Measurements from ENCODE around the gene LIPA.

The LIPA gene

DNA sequence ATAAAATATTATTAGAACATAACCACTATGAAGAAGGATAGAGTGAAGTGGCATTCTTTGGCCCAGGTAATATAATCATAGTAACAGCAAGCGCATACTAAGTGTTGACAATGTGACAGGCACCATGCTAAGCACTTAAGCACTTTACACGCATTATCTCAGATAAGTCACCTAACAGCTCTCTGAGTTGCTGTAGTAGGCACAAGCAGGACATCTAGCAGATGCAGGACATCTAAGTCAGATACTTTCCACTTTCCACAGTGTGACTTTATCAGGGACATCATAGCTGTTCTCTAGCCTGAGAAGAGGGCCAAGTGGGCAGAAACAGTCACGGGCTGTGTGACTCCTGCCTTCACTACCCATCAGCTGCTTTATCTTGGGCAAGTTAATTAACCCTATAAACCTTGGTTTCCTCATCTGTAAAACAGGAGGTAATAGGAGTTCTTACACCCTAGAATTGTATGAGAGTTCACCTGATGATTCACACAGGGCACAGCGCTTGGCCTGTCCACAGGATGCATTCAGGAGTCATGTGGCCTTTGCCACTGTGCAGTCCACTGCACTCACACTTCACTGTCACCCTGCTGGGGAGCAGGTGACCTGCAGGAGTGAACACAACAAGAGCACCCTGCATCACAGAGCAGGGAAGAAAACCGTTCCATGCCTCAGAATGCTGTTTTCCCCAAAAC is 12.5 kb downstream of the LIPA start:
- no peak for DNase-seq (ENCODE audit: low read depth)

DNA sequence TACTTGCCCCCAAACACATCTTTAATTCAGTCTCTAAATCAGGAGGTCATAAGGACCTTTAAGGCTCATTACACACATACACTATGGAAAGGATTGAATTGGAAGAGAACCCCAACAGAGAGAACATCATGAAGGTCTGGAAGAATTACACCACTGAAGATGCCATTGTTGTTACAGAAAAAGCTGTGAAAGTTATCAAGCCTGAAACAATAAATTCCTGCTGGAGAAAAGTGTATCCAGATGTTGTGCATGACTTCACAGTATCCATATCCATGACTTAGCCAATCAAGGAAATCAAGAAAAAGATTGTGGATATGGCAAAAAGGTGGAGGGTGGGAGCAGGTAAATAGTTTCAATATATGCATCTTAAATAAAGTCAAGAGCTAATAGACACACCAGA is 13.7 kb downstream of the LIPA start:
- no peak for DNase-seq (ENCODE audit: low read depth)

DNA sequence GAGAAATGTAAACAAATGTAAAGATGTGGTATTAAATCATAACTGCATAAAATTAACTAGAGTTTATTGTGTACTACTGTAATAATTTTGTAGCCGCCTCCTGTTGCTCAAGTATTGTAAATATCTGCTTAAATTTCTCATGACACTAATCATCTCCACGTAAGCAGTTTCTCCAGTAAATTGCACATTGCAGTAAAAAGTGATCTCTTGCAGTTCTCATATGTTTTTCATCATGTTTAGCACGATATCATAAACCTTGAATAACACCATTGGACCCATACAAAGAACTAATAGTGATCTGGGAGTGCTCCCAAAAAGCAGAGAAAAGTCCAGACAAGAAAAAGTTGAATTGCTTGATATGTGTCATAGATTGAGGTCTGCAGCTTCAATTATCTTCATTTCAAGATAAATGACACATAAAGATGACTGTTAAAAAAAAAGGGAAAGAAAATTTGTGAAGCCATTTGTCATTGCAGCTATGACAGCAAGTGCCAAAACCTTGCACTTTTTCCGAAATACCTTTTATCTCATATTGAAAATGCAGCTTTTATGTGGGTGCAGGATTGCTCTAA is 15.3 kb downstream of the LIPA start:
- no peak for DNase-seq (ENCODE audit: low read depth)

DNA sequence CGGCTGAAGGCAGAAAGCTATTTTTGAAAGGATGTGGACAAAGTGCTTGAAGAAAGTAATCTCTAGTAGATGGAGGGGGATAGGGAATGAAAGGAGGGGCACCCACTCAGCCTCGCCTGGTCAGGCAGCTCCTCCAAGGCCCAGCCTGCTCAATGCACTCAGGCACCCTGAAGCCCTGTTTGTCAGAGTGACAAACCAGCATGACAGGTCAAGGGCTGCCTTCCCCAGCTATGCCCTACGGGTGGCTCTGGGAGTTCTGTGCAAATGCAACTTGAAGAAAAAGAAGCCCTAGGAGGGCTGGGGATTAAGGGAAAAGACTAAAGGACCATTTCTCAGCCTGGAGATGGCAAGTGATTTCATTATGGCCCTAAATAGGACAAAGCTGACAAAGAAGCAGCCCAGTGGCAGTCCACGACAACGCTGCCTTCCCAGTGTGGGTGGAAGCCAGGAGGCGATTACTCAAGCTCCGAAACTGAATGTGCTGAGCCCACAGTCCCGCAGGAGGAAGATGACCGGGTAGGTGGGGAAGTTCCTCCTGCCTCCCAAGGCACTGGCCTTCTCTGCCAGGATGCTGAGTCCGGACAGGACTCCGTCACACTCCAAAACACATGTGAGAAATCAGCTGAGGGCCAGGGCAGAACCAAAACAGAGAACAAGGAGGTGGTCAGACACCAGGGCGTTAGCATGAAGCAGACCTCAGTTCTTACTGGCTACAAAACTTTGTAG is 16.3 kb downstream of the LIPA start:
- DNase-seq (ENCODE audit: low read depth): no peak

DNA sequence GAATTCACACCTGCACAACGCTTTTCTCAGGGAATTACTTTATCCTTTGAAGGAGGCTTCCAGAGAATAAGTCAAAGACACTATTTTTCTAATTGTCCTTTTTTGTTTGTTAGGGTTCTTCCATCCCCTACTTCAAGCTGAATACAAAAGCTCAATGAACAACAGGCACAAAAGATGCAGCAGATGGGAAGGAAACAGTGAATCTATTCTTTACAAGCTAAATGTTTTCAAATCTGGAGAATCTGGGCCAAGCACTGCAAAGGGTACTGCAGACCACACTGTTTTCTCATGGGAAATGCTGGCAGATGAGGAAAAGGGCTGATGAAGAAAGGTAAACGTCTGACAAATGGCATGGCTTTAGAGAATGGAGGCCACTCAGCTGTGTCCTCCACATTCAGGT is 18.5 kb downstream of the LIPA start:
- no peak for DNase-seq (ENCODE audit: low read depth)

DNA sequence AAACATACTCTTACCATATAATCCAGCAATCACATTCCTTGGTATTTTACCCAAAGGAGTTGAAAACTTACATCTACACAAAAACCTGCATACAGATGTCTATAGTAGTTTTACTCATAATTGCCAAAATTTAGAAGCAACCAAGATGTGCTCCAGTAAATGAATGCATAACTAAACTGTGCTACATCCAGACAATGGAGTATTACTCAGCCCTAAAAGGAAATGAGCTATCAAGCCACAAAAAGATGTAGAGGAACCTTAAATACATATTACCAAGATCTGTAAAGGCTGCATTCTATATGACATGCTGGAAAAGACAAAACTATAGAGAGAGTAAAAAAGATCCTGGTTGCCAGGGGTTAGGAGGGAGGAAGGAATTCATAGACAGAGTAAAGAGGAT is 22.6 kb downstream of the LIPA start:
- no peak for DNase-seq (ENCODE audit: low read depth)

DNA sequence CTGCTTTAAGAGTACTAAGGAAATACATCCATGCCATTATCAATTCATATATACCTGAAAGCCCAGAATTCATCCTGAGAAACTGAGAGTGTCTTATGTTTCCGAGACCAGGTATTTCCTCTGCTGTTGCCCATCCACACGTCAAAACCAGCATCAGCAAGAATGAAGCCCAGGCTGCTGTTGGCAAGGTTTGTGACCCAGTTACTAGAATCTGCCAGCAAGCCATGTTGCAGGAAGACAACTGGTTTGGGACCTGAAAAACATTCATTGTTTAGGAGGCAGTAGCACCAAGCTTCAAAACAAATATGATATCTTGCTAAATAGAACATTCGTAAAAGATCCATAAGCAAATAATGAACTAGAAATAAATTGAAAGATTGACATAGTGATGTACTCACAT is 23.4 kb downstream of the LIPA start:
- DNase-seq (ENCODE audit: low read depth): no peak

DNA sequence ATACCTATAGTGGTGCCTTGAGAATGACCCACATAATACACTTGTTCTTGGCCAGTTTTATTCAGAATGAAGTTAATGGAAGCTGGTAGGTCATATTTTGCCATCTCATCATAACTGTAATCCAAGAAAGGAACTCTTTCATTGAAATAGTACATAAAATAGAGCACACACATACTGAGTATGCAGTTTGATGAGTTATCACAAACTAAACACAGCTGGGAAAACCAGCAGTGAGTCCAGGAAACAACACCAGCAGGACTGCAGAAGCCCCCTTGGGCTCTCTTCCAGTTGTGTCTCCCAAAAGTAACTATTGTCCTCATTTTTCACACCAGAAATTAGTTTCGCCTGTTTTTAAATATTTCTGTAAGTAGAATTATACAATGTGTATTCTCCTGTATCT is 24.7 kb downstream of the LIPA start:
- no peak for DNase-seq (ENCODE audit: low read depth)

DNA sequence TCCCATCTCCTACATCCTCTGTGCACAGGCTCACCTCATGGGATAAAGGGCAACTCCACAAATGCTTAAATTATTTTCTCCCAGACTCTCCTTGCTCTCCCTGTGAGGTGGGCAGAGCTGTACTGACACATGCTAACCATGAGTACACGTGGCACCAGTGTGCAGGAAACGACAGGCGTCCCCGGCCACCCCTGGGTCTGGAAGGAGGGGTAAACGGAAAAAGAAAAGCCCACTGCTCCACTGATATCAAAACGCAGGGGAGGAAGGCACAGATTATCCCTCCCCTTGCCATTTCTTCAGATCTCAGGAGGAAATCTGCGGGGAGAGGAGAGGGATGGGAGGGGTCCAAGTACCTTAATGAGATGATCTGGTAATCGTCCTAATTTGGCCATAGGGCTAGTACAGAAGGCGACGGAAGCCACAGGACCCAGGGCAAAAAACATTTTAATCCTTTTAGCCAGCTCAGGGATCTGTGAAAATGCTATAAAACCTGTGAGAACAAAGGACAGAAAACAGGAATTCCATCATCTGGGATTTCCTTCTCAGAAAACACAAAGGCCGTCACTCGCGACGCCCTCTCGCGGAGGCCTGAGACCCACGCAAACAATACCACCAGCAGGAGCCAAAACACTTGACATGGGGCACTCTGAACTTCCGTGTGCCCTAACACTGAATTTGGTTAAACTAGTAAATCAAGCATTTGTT is 26.7 kb downstream of the LIPA start:
- DNase-seq (ENCODE audit: low read depth): no peak

DNA sequence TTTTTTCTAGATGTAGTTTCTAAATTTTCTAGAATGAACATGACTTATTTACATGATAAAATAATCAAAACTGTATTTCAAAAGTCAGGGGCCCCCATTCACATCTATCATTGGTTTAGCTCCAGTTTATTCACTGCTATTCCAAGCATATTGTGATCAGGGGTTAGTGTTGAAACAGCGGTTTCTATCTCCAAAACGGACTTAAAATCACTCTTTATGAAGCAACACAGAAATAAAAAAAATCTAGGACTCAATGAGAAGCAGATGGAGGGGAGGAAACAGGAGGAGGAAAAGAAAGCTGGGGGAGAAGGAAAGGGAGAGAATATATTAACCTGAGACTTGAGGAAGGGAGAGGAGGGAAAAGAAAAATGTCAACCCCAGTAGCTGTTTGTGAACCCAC is 29.7 kb downstream of the LIPA start:
- no peak for DNase-seq (ENCODE audit: low read depth)

DNA sequence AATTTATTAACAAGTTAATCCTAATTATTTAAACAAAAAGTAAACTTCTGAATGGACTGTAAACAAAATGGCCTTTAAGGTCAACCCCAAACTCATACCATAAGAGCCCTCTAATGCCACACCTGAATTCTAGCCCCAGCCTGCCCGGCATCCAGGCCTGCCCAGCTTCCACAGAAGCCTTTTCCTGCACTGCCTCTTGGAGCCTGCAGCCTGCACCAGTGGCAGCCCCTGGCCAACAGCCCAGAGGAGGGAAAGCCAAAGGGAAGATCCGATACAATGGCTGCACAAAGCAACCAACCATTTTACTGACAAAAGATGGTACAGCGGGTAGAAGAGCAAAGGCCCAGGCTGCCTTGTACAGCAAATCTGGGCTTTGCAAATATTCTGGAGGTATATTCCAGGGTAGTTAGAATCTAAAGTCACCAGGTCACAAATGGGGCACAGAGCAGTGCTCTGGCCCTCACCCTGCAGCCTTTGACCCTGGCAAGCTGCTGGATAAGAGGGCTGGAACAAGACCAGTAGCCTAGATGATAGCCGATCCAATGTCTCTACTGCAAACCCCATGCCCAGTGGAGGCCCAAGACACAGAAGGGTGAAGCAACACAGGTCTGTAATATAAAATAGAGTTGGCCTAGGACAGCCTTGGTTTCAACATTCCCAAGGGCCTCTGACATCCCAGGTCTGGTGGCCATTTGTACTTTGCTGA is 31.9 kb downstream of the LIPA start:
- no peak for DNase-seq (ENCODE audit: low read depth)

DNA sequence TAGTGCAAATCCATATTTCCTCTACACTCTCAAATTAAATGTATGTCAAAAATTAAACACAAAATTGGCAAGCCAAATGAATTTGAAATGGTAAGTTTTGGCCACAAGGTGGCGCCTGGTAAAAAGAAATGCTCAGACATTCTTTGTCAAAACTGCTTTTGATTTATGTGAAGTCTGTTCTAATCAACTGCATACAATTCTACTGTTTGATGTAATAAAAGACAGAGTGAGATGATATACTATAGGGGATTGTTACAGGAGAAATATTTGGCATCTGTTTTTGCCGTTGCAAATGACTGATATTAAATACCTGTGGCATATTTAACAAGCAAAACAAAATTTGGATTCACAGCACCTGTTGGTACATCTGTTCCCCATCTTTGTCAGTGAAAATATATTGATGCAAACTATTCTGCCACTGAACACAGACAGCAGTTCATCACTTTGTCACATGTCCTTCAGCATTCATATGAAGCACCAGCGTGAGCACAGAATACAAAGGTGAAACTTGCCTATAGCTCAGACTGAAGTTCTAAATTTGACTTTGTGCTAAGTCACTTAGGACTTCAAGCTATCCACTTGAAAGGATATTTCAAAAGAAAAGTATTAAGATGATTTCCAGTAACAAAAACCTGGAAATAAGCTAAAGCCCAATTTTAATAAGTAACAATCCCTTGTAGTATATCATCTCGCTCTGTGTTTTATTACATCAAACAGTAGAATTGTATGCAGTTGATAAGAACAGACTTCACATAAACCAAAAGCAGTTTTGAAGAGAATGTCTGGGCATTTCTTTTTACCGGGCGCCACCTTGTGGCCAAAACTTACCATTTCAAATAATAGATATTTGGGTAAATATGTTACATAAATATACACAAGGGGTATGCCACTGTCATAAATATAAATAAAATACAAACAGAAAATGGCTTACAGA is 34.3 kb downstream of the LIPA start:
- DNase-seq (ENCODE audit: low read depth): peak; percentile 40

DNA sequence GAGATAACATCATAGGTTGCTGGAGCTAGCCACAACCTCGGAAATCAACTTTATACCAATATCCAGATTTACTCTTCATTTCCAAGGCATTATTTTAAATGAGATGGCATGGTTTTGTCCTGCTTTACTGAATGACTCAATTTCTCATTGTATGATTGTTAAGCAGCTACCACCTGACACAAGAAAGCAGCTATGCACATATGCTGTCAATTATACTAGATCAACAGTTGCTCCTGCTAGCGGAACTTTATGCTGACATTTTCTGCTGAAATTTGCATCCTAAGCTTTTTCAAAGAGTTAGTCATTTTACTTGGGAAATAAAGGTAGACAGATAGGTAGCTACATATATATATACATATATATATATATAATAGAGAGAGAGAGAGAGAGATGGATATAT is 35.5 kb downstream of the LIPA start:
- DNase-seq (ENCODE audit: low read depth): no peak

DNA sequence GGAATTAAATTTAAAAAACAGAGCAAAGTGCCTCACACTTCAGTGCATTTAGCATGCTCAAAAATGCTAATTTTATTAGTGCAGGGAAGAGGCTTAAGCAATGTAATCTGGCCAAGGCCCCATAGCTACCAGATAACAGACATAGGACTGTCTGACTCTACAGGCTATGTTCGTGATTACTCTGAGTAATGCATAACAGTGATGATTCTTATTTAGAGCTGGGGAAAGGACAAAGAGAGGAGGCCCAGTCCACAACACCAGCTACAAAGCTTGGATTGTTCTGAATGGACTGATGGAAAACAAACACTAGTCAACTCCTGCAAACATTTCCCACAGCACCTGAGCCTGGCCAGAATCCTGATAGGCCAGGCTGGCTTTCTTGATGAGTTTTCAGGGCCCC is 36.1 kb downstream of the LIPA start:
- DNase-seq (ENCODE audit: low read depth): no peak

DNA sequence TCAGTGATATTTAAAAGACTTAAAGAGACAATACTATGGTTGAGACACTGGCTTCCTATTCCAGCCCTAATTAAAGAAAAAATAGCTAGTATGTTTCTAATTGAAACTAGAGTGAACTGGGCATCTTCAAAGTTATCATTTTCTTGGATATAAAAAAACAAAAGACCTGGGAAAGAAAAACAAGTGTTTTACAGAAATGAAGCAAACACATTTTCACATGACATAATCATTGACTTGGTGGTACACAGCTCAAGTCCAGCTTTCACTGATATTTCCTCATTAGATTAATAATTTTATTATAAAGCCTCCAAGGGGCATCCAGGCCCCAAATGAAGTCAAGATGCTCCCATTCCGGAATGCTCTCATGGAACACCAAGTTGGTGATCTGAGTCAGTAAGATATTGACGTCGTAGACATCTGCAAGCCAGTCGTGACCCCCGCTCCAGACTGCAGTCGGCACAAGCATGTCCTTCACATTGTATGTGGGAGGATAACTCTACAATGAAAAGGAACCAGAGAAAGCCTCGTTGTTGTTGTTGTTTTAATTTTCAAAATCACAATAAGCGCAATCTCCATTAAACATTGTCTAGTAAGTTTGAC is 36.9 kb downstream of the LIPA start:
- no peak for DNase-seq (ENCODE audit: low read depth)

DNA sequence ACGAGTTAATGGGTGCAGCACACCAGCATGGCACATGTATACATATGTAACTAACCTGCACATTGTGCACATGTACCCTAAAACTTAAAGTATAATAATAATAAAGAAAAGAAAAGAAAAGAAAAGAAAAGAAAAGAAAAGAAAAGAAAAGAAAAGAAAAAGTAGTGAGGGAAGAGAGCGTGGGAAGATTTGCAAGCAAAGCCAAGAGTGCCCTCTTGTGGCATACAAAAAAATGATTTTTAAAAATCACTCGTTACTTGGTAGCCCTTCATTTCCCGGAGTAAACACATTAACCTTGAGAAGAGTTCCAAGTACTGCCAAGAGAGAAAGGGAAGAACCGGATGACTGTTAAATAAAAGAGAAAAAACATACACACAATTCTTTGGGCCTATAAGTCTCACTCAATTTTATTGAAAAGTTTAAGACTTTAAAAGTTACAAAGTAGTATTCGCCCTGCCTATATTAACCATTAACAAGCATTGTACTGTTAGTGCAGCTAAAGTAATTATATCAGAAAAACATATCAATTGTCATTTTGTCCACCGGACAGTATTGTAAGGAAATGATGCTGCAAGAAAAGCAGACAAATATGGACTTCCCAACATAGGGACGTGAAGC is 38.3 kb downstream of the LIPA start:
- no peak for DNase-seq (ENCODE audit: low read depth)

DNA sequence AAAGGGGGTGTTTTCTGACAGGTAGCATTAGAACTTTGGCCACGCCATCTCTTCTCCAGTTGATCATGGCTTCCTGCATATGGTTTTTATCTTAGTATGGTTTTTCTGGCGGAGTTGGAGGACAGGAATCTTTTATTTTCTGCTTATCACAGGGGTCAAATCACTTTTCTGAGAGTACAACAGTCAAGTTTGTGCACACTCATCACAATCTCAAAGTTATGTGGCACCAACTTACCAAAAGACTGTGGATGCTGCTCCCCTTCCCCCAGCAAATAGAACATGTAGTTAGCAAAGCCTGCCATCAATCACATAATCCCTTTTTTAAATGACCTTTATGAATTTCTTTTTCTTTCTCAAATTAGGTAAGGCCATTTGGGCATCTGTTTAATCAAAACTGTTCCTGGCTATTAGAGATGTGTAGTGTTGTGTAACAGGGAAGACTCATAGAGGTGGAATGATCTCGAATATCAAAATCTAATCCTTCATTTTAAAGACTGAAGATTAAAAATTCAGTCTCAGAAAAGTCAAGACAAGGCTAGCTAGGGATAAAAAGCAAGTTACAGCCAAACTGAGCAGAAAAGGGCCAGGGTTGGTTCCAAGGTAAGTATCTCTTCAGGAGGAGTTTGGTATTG is 40.7 kb downstream of the LIPA start:
- DNase-seq (ENCODE audit: low read depth): no peak

DNA sequence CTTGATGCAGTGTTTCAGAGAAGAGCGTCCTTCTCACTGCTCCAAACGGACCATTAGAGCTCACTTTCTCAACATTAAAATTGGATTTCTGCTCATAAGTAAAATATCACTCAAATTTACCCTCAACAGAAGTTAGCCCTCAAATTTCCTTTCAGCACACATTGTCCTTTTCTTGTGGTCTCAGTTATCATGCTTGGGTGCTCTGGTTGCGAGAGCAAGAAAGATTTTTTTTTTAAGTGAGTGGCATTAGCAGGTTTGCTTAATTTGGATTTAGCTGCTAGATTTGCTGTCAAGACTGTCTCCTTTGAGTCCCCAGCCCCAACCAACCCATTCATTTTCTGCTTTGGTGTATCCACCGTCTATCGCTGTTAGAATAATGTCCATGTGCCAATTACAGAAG is 41.9 kb downstream of the LIPA start:
- DNase-seq (ENCODE audit: low read depth): no peak

DNA sequence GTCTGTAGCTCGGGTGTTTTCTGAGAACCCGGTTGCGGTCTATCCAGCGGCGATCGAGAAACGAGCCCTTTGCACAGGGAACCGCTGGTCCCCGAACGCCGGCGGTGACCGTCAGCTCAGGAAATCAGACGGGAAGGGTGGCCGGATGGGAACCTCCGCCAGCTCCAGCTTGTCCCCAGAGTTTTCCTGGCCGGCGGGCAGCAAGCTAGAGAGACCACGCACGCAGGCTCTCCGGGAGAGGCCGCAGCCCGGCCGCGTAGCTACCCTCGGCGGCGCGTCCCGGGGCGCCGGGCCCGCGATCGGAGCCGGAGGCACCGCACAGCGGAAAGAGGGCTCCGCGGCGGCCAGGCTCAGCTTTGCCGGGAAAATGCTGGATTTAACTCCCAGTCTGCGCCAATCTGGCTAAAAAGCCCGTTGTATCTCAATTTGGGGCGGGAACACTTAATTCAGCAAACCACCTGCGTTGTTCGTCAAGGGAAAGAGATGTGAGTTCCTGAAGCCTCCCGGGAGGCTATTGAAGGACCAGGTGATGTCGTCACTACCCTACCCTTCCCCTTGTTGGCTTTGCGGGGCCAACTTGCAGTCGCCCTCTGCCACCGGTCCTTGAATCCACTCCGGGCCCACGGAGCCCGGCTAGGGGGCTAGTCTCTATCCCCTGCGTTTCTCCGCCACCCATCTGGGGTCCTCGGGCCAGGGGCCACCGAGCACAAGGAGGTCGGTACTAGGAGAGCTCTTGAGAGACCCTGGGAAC is 43.6 kb downstream of the LIPA start:
- DNase-seq (ENCODE audit: low read depth): no peak

Measured in stromal cell of bone marrow (primary cell).